Parathyroid adenoma (tissue), 2 donors: ENCODE data around the gene FAM184A.

Source experiments
- H2AFZ ChIP-seq: fragments of 300-600 bp; sonication (generic); one replicate; pipeline ENCODE4 v1.7.0; 2017; ENCODE audit warnings: antibody characterized with exemption, mild to moderate bottlenecking
- H3K27ac ChIP-seq: fragments of 300-600 bp; sonication (generic); one replicate; pipeline ENCODE4 v1.7.0; 2017
- H3K27me3 ChIP-seq: fragments of 300-600 bp; sonication (generic); one replicate; pipeline ENCODE4 v1.7.0; 2017; ENCODE audit warnings: low read length; ENCODE audit not compliant: control insufficient read depth, insufficient read depth
- H3K36me3 ChIP-seq: fragments of 300-600 bp; sonication (generic); one replicate; pipeline ENCODE4 v1.7.0; 2017; ENCODE audit warnings: low read length; ENCODE audit not compliant: control insufficient read depth, insufficient read depth
- H3K4me1 ChIP-seq: fragments of 300-600 bp; sonication (generic); one replicate; pipeline ENCODE4 v1.7.0; 2017; ENCODE audit warnings: control low read depth
- H3K4me2 ChIP-seq: fragments of 300-600 bp; sonication (generic); one replicate; pipeline ENCODE4 v1.7.0; 2017; ENCODE audit warnings: low read length
- H3K4me3 ChIP-seq: fragments of 300-600 bp; sonication (generic); one replicate; pipeline ENCODE4 v1.7.0; 2017; ENCODE audit warnings: low read depth, low read length
- H3K79me2 ChIP-seq: fragments of 300-600 bp; sonication (generic); one replicate; pipeline ENCODE4 v1.7.0; 2017; ENCODE audit warnings: control low read depth
- H3K9ac ChIP-seq: fragments of 300-600 bp; sonication (generic); one replicate; pipeline ENCODE4 v1.7.0; 2017; ENCODE audit warnings: mild to moderate bottlenecking
- H3K9me3 ChIP-seq: fragments of 300-600 bp; sonication (generic); one replicate; pipeline ENCODE4 v1.7.0; 2017; ENCODE audit warnings: low read length; ENCODE audit not compliant: control insufficient read depth
- CTCF ChIP-seq: fragments of 300-600 bp; sonication (generic); IDR thresholded peaks from one replicate; pipeline ENCODE4 v1.7.0; 2017; ENCODE audit warnings: antibody characterized with exemption, mild to moderate bottlenecking
- donor health status: primary hyperparathyroidism.

Gene FAM184A

GRCh38 chr6:119061215-119061614 lies 17.2 kb downstream of the FAM184A start:
- H3K79me2 ChIP-seq = no peaks in the 10 kb centered on the region
- no peaks in the 10 kb centered on the region for H3K9me3 ChIP-seq
- no peaks in the 10 kb centered on the region for H3K36me3 ChIP-seq
- H3K27ac ChIP-seq = no peak overlapping the region
- no peak overlapping the region for H3K4me2 ChIP-seq
- no peaks in the 10 kb centered on the region for H3K27me3 ChIP-seq
- no peak overlapping the region for H3K9ac ChIP-seq
- no peak for TF ChIP-seq CTCF
- no peaks in the 10 kb centered on the region for H3K4me1 ChIP-seq
- no peak overlapping the region for H2AFZ ChIP-seq
- H3K4me3 ChIP-seq = no peak overlapping the region

- Histone ChIP-seq H3K27ac (no peak overlapping the region), H3K4me1 (no peaks in the 10 kb centered on the region), H3K36me3 (no peaks in the 10 kb centered on the region), H3K4me3 (no peak overlapping the region), H3K9me3 (no peaks in the 10 kb centered on the region), H3K4me2 (no peak overlapping the region), H3K27me3 (no peaks in the 10 kb centered on the region), H3K9ac (no peak overlapping the region), H3K79me2 (no peaks in the 10 kb centered on the region), H2AFZ (no peak overlapping the region)
- no peak for TF ChIP-seq CTCF
Observed at GRCh38 chr6:119060255-119060907, 18.1 kb downstream of the FAM184A start.

- H3K9ac ChIP-seq = no peak overlapping the region
- H3K27me3 ChIP-seq = no peaks in the 10 kb centered on the region
Observed at GRCh38 chr6:119055069-119055468, 23.4 kb downstream of the FAM184A start.

GRCh38 chr6:119052987-119053386 lies 25.5 kb downstream of the FAM184A start:
- H3K27me3 ChIP-seq = no peaks in the 10 kb centered on the region
- H3K4me3 ChIP-seq = no peak overlapping the region
- H2AFZ ChIP-seq = no peak overlapping the region
- no peaks in the 10 kb centered on the region for H3K9me3 ChIP-seq
- peaks cover 2% of the 10 kb centered on the region for H3K79me2 ChIP-seq
- no peaks in the 10 kb centered on the region for H3K4me1 ChIP-seq
- no peak overlapping the region for H3K4me2 ChIP-seq
- H3K27ac ChIP-seq = no peak overlapping the region
- TF ChIP-seq CTCF = no peak
- no peaks in the 10 kb centered on the region for H3K36me3 ChIP-seq
- no peak overlapping the region for H3K9ac ChIP-seq

More at GRCh38 chr6:119055069-119055468, 23.4 kb downstream of the FAM184A start:
- TF ChIP-seq CTCF = no peak
- H3K27ac ChIP-seq = no peak overlapping the region
- no peak overlapping the region for H2AFZ ChIP-seq
- H3K4me2 ChIP-seq = no peak overlapping the region
- no peaks in the 10 kb centered on the region for H3K4me1 ChIP-seq
- no peak overlapping the region for H3K4me3 ChIP-seq
- no peaks in the 10 kb centered on the region for H3K9me3 ChIP-seq
- H3K36me3 ChIP-seq = no peaks in the 10 kb centered on the region
- H3K79me2 ChIP-seq = no peaks in the 10 kb centered on the region

- Histone ChIP-seq H3K4me3 (no peak overlapping the region), H3K36me3 (no peaks in the 10 kb centered on the region), H3K27ac (no peak overlapping the region), H3K4me2 (no peak overlapping the region), H3K27me3 (no peaks in the 10 kb centered on the region), H3K9me3 (no peaks in the 10 kb centered on the region), H3K4me1 (no peaks in the 10 kb centered on the region), H2AFZ (no peak overlapping the region), H3K9ac (no peak overlapping the region), H3K79me2 (peaks cover 2% of the 10 kb centered on the region)
- no peak for TF ChIP-seq CTCF
Observed at GRCh38 chr6:119052292-119052889, 26.1 kb downstream of the FAM184A start.
